KMS-11 (cell line): ENCODE data around the gene OBSCN.

Experiments used
- H2AFZ ChIP-seq: fragments of 200-600 bp; sonication (generic); 2 replicates; pipeline ENCODE4 v1.6.1; 2016; ENCODE audit warnings: antibody characterized with exemption, mixed run types, low read depth
- H3K27ac ChIP-seq: fragments of 200-600 bp; sonication (generic); 2 replicates; pipeline ENCODE4 v1.6.1; 2016; ENCODE audit warnings: mild to moderate bottlenecking, mixed run types
- H3K27me3 ChIP-seq: fragments of 200-600 bp; sonication (generic); 2 replicates; pipeline ENCODE4 v1.6.1; 2017; ENCODE audit warnings: mild to moderate bottlenecking, low read depth, mixed run types, moderate library complexity; ENCODE audit not compliant: insufficient read depth
- H3K36me3 ChIP-seq: fragments of 200-600 bp; sonication (generic); 2 replicates; pipeline ENCODE4 v1.6.1; 2017; ENCODE audit warnings: mild to moderate bottlenecking, mixed run types; ENCODE audit not compliant: insufficient read depth
- H3K4me1 ChIP-seq: fragments of 200-600 bp; sonication (generic); 2 replicates; pipeline ENCODE4 v1.6.1; 2016; ENCODE audit warnings: mild to moderate bottlenecking, low read depth, mixed run types; ENCODE audit not compliant: poor library complexity, severe bottlenecking
- H3K4me2 ChIP-seq: fragments of 200-600 bp; sonication (generic); 2 replicates; pipeline ENCODE4 v1.7.0; 2016; ENCODE audit warnings: mild to moderate bottlenecking, mixed run types
- H3K4me3 ChIP-seq: fragments of 200-600 bp; sonication (generic); IDR thresholded peaks from 2 replicates; pipeline ENCODE4 v1.6.1; 2017; ENCODE audit warnings: low read depth, low read length, mixed read lengths; ENCODE audit not compliant: insufficient read depth
- H3K79me2 ChIP-seq: fragments of 200-600 bp; sonication (generic); 2 replicates; pipeline ENCODE4 v1.6.1; 2016; ENCODE audit warnings: low read depth, mixed run types; ENCODE audit not compliant: insufficient read depth
- H3K9ac ChIP-seq: fragments of 200-600 bp; sonication (generic); 2 replicates; pipeline ENCODE4 v1.6.1; 2016; ENCODE audit warnings: mild to moderate bottlenecking, mixed run types
- H4K20me1 ChIP-seq: fragments of 200-600 bp; sonication (generic); 2 replicates; pipeline ENCODE4 v1.6.1; 2016; ENCODE audit warnings: mild to moderate bottlenecking, mixed run types; ENCODE audit not compliant: insufficient read depth
- TF ChIP-seq, protein P1 (sequence below): fragments of 200-600 bp; sonication (generic); conservative IDR thresholded peaks from 2 replicates; pipeline ENCODE4 v1.6.1; 2017; ENCODE audit warnings: low read depth, mild to moderate bottlenecking, antibody characterized with exemption, low read length, moderate library complexity, mixed read lengths

OBSCN gene

DNA sequence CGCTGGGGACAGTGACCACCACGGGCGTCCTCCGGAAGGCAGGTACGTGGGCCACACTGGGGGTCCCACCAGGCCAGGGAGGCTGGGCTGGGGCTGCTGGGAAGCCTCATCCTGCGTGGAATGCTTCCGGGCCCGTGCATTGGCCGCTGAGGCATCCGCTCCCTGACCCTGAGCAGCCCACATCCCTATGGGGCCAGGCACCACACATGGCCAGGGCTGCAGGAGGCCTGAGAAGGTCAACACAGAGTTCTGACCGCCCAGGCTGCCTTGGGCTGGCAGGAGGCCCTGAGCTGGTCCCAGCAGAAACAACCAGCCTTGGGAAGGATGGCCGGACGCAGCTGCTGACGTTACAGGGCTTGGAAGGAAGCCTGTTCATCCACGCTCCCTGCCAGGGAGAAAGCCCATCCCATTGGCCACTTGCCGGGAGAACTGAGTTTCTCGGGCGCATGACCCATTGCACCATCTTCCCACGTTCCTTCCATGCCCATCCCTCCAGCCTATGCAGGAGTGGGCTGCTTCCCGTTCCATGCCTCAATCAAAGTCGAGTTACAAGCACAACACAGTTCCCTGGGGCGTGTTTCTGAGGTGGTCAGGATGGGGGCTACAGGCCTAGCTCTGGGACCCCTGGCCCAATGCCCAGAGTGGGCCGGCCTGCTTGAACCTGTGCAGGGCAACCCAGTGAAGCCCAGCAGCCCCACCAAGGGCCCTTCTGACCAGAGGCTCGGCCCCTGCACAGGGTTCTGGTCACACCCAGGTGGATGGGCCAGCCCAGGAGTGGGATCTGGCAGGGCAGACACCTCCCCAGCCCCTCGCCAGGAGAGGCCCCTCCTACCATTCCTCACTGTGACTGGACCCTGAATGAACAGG, 167.1 kb downstream of the OBSCN start:
- no peak overlapping the region for H3K27ac ChIP-seq

DNA sequence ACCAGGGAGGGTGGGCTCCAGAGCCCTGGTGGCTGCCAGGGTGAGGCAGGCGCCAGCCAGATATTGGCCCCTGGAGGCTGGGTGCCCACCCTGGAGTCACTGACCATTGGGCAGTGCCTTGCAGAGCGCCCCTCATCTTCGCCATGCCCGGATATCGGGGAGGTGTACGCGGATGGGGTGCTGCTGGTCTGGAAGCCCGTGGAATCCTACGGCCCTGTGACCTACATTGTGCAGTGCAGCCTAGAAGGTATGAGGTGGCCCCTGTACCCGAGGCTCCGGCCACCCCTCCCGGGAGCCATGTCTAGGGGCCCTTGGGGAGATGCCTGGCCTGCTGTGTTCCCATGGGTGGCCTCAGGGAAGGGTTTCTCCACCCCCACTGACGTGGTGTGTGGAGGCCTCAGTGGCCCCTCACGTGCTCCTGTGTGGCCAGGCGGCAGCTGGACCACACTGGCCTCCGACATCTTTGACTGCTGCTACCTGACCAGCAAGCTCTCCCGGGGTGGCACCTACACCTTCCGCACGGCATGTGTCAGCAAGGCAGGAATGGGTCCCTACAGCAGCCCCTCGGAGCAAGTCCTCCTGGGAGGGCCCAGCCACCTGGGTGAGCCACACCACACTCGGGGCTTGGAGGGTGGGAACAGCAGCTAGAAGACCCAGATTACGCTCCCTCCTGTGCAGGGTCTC, 167.9 kb downstream of the OBSCN start:
- Histone ChIP-seq H4K20me1 (no peaks in the 10 kb centered on the region), H3K4me3 (no peak overlapping the region), H3K9ac (no peak overlapping the region), H3K36me3 (no peaks in the 10 kb centered on the region), H3K79me2 (no peaks in the 10 kb centered on the region), H2AFZ (no peak overlapping the region), H3K27me3 (no peaks in the 10 kb centered on the region), H3K27ac (no peak overlapping the region), H3K4me1 (no peaks in the 10 kb centered on the region), H3K4me2 (no peak overlapping the region)
- TF ChIP-seq, protein P1, sequence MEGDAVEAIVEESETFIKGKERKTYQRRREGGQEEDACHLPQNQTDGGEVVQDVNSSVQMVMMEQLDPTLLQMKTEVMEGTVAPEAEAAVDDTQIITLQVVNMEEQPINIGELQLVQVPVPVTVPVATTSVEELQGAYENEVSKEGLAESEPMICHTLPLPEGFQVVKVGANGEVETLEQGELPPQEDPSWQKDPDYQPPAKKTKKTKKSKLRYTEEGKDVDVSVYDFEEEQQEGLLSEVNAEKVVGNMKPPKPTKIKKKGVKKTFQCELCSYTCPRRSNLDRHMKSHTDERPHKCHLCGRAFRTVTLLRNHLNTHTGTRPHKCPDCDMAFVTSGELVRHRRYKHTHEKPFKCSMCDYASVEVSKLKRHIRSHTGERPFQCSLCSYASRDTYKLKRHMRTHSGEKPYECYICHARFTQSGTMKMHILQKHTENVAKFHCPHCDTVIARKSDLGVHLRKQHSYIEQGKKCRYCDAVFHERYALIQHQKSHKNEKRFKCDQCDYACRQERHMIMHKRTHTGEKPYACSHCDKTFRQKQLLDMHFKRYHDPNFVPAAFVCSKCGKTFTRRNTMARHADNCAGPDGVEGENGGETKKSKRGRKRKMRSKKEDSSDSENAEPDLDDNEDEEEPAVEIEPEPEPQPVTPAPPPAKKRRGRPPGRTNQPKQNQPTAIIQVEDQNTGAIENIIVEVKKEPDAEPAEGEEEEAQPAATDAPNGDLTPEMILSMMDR = no peak

More for the DNA sequence above, 167.1 kb downstream of the OBSCN start:
- H3K79me2 ChIP-seq = no peaks in the 10 kb centered on the region
- H3K27me3 ChIP-seq = no peaks in the 10 kb centered on the region
- H3K4me1 ChIP-seq = no peaks in the 10 kb centered on the region
- H3K4me2 ChIP-seq = no peak overlapping the region
- H4K20me1 ChIP-seq = no peaks in the 10 kb centered on the region
- TF ChIP-seq, protein P1 = no peak
- no peaks in the 10 kb centered on the region for H3K36me3 ChIP-seq
- H3K9ac ChIP-seq = no peak overlapping the region
- H3K4me3 ChIP-seq = no peak overlapping the region
- no peak overlapping the region for H2AFZ ChIP-seq

DNA sequence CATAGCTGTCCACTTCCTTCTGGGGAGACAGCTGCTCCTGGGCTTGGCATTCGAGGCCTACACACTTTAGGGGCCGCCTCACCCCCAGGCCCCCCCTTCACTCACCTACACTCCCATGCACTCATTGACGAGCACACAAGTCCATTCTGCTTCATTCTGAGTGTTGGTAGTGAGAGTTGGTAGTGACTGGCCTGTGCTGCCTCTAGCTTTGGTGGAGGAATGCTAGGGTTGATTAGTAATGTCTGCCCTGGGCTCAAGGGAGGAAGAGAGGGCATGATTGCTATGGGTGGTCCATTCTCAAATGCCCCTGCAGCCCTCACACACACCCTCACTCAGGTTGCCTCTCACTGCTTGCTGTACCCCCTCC, 168.4 kb downstream of the OBSCN start:
- no peak overlapping the region for H2AFZ ChIP-seq
- H3K79me2 ChIP-seq = no peaks in the 10 kb centered on the region
- H3K27ac ChIP-seq = no peak overlapping the region
- no peaks in the 10 kb centered on the region for H4K20me1 ChIP-seq
- no peaks in the 10 kb centered on the region for H3K27me3 ChIP-seq
- H3K36me3 ChIP-seq = no peaks in the 10 kb centered on the region
- TF ChIP-seq, protein P1 = no peak
- H3K9ac ChIP-seq = no peak overlapping the region
- no peaks in the 10 kb centered on the region for H3K4me1 ChIP-seq
- H3K4me2 ChIP-seq = no peak overlapping the region
- H3K4me3 ChIP-seq = no peak overlapping the region

DNA sequence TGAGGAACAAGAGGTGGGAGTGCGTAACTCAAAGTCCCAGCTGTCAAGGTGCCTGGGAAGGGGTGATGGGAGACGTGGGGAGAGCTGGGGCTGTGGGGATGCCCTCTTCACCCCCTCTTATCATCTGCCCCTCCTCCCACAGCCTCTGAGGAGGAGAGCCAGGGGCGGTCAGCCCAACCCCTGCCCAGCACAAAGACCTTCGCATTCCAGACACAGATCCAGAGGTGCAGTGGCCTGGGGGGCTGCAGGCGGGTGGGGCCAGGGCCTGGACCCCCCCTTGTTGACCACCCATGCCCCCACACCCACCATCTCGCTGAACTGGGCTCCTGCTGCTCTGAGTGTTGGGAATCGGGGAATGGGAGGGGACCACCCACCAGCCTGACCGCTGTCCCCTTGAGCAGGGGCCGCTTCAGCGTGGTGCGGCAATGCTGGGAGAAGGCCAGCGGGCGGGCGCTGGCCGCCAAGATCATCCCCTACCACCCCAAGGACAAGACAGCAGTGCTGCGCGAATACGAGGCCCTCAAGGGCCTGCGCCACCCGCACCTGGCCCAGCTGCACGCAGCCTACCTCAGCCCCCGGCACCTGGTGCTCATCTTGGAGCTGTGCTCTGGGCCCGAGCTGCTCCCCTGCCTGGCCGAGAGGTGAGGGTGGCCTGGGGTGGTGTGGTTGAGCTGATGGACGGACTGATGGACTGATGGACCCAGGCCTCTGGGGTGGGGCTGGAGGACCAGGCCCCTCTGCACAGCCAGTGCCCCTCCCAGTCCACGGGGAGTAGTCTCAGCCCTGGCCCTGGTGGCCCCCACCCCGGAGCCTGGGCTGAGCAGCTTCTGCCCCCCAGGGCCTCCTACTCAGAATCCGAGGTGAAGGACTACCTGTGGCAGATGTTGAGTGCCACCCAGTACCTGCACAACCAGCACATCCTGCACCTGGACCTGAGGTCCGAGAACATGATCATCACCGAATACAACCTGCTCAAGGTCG, 169.1 kb downstream of the OBSCN start:
- TF ChIP-seq, protein P1 = no peak
- no peaks in the 10 kb centered on the region for H3K27me3 ChIP-seq
- no peaks in the 10 kb centered on the region for H3K36me3 ChIP-seq
- no peak overlapping the region for H2AFZ ChIP-seq
- H3K4me1 ChIP-seq = no peaks in the 10 kb centered on the region
- H3K4me3 ChIP-seq = no peak overlapping the region
- H3K4me2 ChIP-seq = no peak overlapping the region
- no peaks in the 10 kb centered on the region for H3K79me2 ChIP-seq
- H3K9ac ChIP-seq = no peak overlapping the region
- H4K20me1 ChIP-seq = no peaks in the 10 kb centered on the region
- H3K27ac ChIP-seq = no peak overlapping the region
